Mesodermal cell (in vitro differentiated cells): ENCODE results near the gene ZRANB2.

ENCODE experiments used
- H3K27ac ChIP-seq: 2 replicates; pipeline ENCODE4 v1.7.0; 2013; ENCODE audit warnings: mild to moderate bottlenecking, low read depth, low read length, moderate library complexity; ENCODE audit not compliant: severe bottlenecking
- H3K36me3 ChIP-seq: 2 replicates; pipeline ENCODE4 v1.7.1; 2013; ENCODE audit warnings: mild to moderate bottlenecking, low read length, moderate library complexity; ENCODE audit not compliant: control insufficient read depth, insufficient read depth
- H3K4me1 ChIP-seq: one replicate; pipeline ENCODE4 v1.7.1; 2013; ENCODE audit warnings: mild to moderate bottlenecking, low read length; ENCODE audit not compliant: insufficient read depth, control insufficient read depth, poor library complexity, severe bottlenecking
- H3K4me3 ChIP-seq: 2 replicates; pipeline ENCODE4 v1.7.0; 2013; ENCODE audit warnings: low read length, control low read depth, mild to moderate bottlenecking; ENCODE audit not compliant: insufficient read depth, poor library complexity, severe bottlenecking; ENCODE audit errors: extremely low read depth
- H3K9me3 ChIP-seq: 2 replicates; pipeline ENCODE4 v1.7.1; 2013; ENCODE audit warnings: mild to moderate bottlenecking, low read length, moderate library complexity; ENCODE audit not compliant: control insufficient read depth
- WGBS, 2 experiments: methylation state at CpG; one replicate each; pipeline ENCODE4 v1.1.5; 2013; ENCODE audit warnings: missing lambda C conversion rate in 2 of 2; ENCODE audit not compliant: insufficient coverage in 2 of 2; 5-methylcytosine and 5-hydroxymethylcytosine counted together

Gene ZRANB2

DNA sequence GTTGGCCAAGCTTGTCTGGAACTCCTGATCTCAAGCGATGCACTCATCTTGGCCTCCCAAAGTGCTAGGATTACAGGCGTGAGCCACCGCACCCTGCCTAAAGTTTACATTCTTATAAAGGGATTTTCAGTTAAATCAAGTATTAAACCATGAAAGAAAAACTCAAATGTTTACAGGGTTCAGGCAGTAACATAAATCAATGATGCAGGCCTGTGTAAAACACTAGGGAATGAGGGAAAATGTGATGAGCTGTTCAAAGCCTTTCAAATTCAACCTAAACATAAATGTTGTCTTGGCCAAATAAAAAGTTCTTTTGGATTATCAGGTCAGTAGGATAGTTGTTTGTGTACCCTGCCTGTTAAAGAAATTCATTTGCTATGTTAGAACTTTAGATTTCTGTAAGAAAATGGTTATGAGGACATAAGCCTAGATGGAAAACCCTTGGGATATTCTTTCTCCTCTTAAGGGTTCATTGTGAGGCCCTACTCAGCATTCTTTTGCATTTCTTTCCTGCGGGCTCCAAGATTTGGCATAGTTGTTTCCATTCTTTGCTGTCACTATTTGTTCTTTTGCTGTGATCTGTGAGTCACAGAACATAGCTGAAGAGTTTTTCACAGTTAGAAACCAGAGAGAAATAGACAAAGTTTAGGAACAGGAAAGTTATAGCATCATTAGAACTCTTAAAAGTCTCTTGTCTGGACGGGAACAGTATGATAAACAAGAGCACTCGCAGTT lies 8.9 kb upstream of the ZRANB2 start:
- H3K4me3 ChIP-seq: no peak overlapping the region
- H3K36me3 ChIP-seq: no peaks in the 10 kb centered on the region
- H3K4me1 ChIP-seq: no peaks in the 10 kb centered on the region
- WGBS, 2 experiments: 83 to 91% methylated on average over 3 to 4 of the region's 6 CpGs
- no peaks in the 10 kb centered on the region for H3K9me3 ChIP-seq
- H3K27ac ChIP-seq: no peak overlapping the region

GRCh38 chr1:71088645-71089287 lies 7.9 kb upstream of the ZRANB2 start:
- Histone ChIP-seq H3K9me3 (no peaks in the 10 kb centered on the region), H3K4me1 (no peaks in the 10 kb centered on the region), H3K36me3 (no peaks in the 10 kb centered on the region), H3K4me3 (no peak overlapping the region), H3K27ac (no peak overlapping the region)
- WGBS, 2 experiments: 50 to 89% methylated on average over 1 to 4 of the region's 5 CpGs

GRCh38 chr1:71087713-71088112 lies 6.9 kb upstream of the ZRANB2 start:
- Histone ChIP-seq H3K9me3 (no peaks in the 10 kb centered on the region), H3K4me1 (no peaks in the 10 kb centered on the region), H3K36me3 (no peaks in the 10 kb centered on the region), H3K4me3 (no peak overlapping the region), H3K27ac (no peak overlapping the region)
- no CpG with 5 or more reads among the region's 1 CpG for WGBS, 2 experiments

GRCh38 chr1:71087060-71087459 lies 6.2 kb upstream of the ZRANB2 start:
- no peaks in the 10 kb centered on the region for H3K9me3 ChIP-seq
- H3K27ac ChIP-seq: no peak overlapping the region

DNA sequence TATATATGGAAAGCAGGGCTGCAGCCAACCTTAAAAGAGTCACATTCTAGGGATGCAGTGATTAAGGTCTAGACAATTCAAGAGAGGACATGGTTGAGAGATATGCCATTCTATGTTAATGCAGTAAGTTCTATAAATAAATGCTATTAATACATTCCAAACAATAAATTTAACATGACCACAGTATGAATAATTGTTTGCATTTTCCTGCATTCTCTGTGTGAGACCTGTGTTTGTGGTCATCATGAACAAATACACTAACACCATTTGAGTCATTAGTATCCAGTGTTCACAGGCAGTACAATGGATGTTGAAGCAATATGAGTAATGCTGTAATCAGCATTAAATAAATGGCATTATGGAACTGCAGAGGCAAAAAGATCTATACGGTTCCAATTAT lies 5.5 kb upstream of the ZRANB2 start:
- no CpG with 5 or more reads among the region's 1 CpG for WGBS, 2 experiments
- no peak overlapping the region for H3K27ac ChIP-seq
- no peak overlapping the region for H3K4me3 ChIP-seq
- H3K36me3 ChIP-seq: no peaks in the 10 kb centered on the region
- no peaks in the 10 kb centered on the region for H3K4me1 ChIP-seq
- H3K9me3 ChIP-seq: no peaks in the 10 kb centered on the region

More at GRCh38 chr1:71087060-71087459, 6.2 kb upstream of the ZRANB2 start:
- Histone ChIP-seq H3K36me3 (no peaks in the 10 kb centered on the region), H3K4me1 (no peaks in the 10 kb centered on the region), H3K4me3 (no peak overlapping the region)

DNA sequence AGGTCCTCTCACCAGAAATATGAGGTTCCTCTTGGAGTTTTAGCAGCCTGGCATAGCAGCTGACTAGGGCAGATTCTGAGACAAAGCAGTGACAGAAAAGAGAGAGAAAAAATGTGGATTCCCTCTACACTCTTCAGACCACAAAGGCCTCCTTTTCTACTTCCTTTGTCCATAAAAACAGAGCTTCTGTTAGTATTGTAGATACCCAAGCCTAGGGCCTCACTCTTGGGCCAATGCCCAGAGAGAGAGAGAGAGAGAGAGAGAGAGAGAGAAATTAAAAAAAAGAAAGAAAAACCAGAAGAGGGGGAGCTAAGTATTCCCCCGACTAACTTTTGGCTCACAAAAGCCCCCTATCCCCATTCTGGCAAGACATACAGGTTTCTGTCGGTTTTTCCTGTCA lies 2.4 kb upstream of the ZRANB2 start:
- H3K9me3 ChIP-seq: no peaks in the 10 kb centered on the region
- 100% methylated on average over 2 of the region's 2 CpGs; no CpG with 5 or more reads in 1 of the 2 experiments for WGBS, 2 experiments
- peaks cover 4% of the 10 kb centered on the region for H3K4me1 ChIP-seq
- H3K4me3 ChIP-seq: no peak overlapping the region
- H3K27ac ChIP-seq: no peak overlapping the region
- peaks cover 2% of the 10 kb centered on the region for H3K36me3 ChIP-seq

DNA sequence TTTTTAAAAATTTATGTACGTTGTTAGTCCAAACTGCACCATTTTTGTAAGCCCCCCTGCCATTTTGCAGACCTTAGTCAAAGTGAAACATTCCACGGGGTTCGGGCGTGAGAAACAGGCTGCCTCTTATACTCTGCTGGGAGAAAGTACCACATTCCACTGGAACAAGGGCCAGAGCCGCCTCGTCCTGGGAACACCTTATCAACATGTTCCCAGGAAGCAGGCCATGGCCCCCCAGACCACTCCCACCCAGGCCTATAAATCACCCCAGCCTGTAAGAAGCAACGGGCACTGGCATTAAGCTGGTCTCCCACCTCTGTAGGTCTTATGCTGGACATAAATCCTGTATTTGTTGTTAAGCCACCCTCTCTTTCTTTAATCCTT lies 854 bp upstream of the ZRANB2 start:
- Histone ChIP-seq H3K4me3 (peak overlapping the region; percentile 92), H3K36me3 (peaks cover 13% of the 10 kb centered on the region), H3K27ac (no peak overlapping the region), H3K9me3 (no peaks in the 10 kb centered on the region), H3K4me1 (peaks cover 4% of the 10 kb centered on the region)
- 86 to 91% methylated on average over 5 to 6 of the region's 7 CpGs for WGBS, 2 experiments

GRCh38 chr1:71080230-71080738 lies 551 bp downstream of the ZRANB2 start:
- peaks cover 12% of the 10 kb centered on the region for H3K4me1 ChIP-seq
- H3K36me3 ChIP-seq: peaks cover 27% of the 10 kb centered on the region
- H3K27ac ChIP-seq: peak overlapping the region; percentile 98
- H3K9me3 ChIP-seq: no peaks in the 10 kb centered on the region
- H3K4me3 ChIP-seq: peak overlapping the region; percentile 92
- WGBS, 2 experiments: 0% methylated on average over 11 to 16 of the region's 17 CpGs

DNA sequence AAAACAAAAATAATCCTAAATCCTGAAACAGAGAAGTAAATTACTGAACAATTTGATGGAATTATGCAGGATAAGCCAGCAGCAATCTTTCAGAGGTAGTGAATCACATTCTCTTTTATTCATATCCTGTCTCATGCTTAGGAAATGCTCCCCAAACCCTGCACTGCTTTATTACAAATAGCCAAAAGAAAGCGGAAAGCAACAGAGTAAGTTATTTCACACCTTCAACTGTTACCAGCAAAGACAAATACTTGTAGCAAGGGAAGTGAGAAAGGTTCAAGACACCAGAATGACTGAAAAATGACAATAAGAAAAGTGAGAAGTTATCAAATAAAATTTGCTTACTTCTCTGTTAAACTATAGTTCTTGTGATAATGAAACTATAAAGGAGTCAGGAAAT lies 6.2 kb downstream of the ZRANB2 start:
- peaks cover 12% of the 10 kb centered on the region for H3K4me1 ChIP-seq
- no CpG with 5 or more reads among the region's 1 CpG for WGBS, 2 experiments
- no peak overlapping the region for H3K4me3 ChIP-seq
- H3K27ac ChIP-seq: no peak overlapping the region
- no peaks in the 10 kb centered on the region for H3K9me3 ChIP-seq
- peaks cover 67% of the 10 kb centered on the region for H3K36me3 ChIP-seq

DNA sequence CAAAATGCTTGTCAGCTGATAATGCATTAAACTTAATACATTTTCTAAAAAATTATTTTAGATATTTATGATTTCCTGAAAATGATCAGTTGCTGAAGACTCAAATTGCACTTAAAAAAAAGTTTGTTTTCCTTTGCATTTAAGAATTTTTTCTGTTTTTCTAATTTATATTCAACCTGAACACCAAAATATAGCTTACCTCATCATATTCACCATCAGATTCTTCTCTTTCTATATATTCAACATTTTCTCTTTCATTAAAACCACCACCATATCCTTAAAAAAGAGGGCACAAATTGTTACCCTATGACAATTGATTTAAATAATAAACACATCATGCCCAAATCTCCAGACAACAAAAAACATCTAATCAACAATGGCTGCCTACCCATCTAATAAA lies 8.6 kb downstream of the ZRANB2 start:
- H3K4me1 ChIP-seq: peaks cover 8% of the 10 kb centered on the region
- no peak overlapping the region for H3K4me3 ChIP-seq
- H3K36me3 ChIP-seq: peaks cover 76% of the 10 kb centered on the region
- no peaks in the 10 kb centered on the region for H3K9me3 ChIP-seq
- no peak overlapping the region for H3K27ac ChIP-seq

DNA sequence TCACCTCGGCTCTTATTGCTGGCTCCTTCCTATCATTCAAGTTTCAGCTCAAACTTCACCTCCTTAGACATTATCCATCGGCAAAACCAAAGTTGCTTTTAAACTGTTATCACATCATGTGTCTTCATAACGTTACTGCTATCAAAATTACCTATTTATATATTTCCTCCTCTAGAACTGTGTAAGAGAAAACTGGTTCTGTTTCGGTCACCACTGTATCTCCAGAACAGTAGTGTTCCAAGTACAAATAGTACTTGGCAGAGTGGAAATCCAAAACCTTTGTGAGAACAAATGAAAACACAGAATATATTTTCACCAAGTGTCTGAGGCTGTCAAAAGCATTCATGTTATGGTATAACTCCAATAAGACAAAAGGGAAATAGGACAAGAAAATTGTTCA lies 9.1 kb downstream of the ZRANB2 start:
- 97 to 100% methylated on average over 2 of the region's 4 CpGs for WGBS, 2 experiments
- no peaks in the 10 kb centered on the region for H3K9me3 ChIP-seq
- H3K27ac ChIP-seq: no peak overlapping the region
- no peak overlapping the region for H3K4me3 ChIP-seq
- H3K4me1 ChIP-seq: peaks cover 8% of the 10 kb centered on the region
- peaks cover 72% of the 10 kb centered on the region for H3K36me3 ChIP-seq
